HG03378 (cell line): ENCODE measurements around the gene TMC7.

Source experiments
- ATAC-seq: cut with Tn5 transposase; IDR thresholded peaks from one replicate; pipeline ENCODE4 v1.9.1; 2021; ENCODE audit warnings: mild to moderate bottlenecking, moderate library complexity; ENCODE audit not compliant: unreplicated experiment

The TMC7 gene

GRCh38 chr16:19086322-19087199 is 102.8 kb downstream of the TMC7 start:
- no peak for ATAC-seq

GRCh38 chr16:19088341-19088916 is 104.7 kb downstream of the TMC7 start:
- ATAC-seq = no peak

DNA sequence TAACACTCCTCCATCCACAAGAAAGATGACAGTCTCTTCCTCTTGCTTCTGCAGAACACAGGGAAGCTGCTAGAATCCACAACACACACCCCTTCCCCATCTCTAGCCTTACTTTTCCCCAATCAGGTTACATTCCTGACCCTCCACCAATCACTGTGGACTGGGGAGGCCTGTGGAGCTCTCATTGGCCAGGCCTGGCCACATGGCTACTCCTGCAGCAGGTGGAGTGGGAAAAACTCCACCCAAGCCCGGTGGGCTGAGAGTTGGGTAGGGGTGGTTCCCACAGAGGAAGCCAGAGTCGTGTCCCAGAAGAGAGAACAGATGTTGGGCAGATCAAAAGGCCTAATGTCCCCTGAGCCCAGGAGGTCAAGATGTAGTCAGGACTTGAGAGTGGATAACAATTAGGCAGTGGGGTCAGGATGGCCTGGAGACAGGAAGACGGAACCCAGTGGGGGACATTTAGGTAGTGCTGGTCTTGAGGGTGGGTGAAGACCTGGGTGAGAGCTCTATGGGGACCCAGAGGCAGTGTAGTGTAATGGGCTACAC is 105.7 kb downstream of the TMC7 start:
- no peak for ATAC-seq

GRCh38 chr16:19090916-19091315 is 107.2 kb downstream of the TMC7 start:
- no peak for ATAC-seq

GRCh38 chr16:19092653-19093410 is 109.1 kb downstream of the TMC7 start:
- no peak for ATAC-seq

DNA sequence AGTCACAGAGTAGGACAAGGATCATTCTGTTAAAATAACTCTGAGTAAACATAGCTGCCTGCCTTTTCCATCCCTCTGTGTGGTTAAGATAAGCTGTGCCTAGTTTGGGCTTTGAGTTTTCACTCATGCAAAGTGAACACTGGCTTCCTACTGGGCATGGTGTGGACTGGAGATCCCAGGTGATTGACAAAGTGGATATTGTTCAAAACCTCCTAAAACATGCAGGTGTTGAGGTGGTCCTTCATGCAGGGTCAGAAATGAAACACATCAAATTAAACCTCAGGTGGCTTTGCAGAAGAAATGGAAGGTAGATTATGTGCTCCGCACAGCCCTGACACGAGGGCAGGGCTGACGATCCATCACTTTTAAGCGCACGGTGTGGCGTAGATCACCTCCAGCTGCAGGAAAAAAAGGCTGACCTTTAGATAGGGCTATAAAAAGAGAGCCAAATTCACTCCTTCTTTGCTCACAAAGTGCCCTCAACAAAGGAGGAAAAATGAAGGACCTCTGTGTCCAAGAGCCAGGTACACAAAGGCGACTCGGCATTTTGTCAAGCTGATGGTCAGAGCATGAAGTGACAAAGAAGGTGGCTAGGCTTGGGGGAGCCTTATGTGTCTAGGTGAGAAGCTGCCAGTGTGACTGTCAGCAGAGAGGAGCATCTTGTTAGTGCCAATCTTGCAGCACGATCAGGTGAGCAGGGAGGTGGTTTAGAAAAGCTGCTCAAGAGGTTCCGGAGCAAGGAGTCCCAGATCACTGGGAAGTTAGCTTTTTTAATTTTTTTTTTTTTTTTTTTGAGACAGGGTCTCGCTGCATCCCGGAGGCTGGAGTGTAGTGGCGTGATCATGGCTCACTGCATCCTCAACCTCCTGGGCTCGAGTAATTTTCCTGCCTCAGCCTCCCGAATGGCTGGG is 110.2 kb downstream of the TMC7 start:
- no peak for ATAC-seq

DNA sequence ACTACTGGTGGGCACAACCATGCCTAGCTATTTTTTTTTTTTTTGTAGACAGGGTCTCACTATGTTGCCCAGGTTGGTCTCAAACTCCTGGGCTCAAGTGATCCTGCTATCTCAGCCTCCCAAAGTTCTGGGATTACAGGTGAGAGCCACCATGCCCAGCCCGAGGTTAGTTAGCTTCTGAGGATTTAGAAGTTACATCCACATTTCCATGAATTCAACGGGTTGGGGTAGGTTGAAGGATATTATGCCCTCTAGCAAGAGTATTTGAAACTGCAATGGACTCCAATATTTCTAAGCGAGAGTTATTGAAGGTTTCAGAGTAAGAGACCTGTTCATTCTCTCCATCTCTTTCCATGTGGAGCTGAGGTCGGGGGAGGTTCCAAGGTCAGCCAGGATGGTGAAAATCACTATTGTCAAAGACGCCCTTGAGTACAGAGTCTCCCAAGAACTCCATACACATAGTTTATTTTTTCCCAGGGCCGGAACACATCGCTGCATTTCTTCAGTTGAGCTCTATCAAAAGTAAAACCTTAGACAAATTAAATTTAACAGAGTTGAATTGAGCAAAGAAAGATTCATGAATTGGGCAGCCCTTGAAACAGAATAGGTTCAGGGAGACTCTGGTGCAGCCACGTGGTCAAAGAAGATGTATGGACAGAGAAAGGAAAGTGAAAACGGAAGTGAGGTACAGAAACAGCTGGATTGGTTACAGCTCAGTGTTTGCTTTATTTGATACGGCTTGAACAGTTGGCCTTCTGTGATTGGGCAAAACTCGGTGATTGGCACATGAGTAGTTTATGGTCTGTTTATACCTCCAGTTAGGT is 111.0 kb downstream of the TMC7 start:
- ATAC-seq = no peak

- no peak for ATAC-seq
These were observed 111.9 kb downstream of the TMC7 start for GRCh38 chr16:19095654-19096053.

DNA sequence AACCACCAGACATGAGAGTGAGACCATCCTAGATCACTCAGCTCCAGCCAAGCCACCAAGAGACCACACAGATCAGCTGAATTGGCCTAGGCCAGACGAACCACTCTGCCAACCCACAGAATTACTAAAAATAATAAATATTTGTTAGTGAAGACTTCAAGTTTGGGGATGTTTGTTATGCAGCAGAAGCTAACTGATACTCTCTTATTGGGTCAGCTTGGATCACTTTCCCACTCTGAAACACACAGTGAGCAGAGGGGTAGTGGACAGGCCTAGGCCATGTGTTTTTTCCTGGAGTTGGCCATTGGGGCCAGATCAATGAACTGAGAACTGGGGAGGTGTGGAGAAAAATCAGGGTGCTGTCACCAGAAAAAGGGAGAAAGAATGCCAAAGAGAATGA is 114.4 kb downstream of the TMC7 start:
- ATAC-seq = no peak

- ATAC-seq = no peak
These were observed 118.6 kb downstream of the TMC7 start for GRCh38 chr16:19102187-19102872.

DNA sequence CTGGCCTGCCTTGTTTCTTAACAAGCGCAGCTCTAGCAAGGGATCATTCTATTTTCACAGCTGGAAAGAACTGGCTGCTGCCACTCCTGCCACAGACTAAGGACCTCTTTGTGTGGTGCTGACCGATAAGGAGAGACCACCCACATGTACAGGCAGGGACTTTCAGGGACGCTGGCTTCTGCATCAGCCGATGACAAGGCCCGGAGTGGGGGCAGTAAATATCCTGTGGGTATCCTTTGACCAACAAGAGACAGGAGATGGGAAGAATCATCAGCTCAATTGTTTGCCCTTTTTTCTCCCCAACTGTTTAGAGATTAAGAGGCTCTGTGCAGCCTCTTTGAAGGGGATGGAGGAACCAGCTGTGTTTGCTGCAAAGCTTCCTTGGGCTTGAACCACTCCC is 120.9 kb downstream of the TMC7 start:
- ATAC-seq = no peak

DNA sequence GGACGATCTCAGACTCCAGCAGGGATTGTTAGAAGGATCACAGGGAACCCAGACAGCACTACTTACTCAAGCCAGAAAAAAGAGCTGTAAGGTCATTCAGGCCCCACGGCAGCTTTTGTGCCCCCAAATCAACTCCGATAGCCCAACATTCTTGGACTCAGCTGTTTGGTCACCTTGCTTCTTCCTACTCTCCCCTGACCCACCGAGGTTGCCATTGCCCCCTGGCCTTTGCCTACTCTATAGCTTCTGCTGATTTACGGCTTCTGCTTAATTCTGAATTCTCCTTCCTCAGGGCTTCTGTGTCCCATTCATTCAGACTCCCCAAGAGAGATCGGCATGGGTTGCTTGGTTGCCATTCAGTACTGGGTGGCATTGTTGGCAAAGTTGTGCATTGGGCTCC is 121.4 kb downstream of the TMC7 start:
- ATAC-seq = no peak

GRCh38 chr16:19105891-19106624 is 122.3 kb downstream of the TMC7 start:
- ATAC-seq = no peak

GRCh38 chr16:19106625-19107020 is 122.9 kb downstream of the TMC7 start:
- no peak for ATAC-seq

GRCh38 chr16:19108409-19109287 is 124.9 kb downstream of the TMC7 start:
- ATAC-seq = no peak

DNA sequence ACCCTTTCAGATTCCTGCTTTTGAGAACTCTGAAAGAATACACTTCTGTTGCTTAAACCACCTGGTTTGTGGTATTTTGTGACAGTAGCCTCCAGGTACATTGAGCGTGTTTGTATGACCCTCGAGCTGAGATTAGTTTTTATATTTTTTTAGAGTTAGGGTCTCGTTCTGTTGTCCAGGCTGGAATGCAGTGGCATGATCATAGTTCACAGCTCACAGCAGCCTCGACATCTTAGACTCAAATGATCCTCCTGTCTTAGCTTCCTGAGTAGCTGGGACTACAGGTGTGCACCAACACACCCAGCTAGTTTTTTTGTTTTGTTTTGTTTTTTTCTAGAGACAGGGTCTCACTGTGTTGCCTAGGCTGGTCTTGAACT is 125.5 kb downstream of the TMC7 start:
- ATAC-seq = no peak

GRCh38 chr16:19110537-19111360 is 127.0 kb downstream of the TMC7 start:
- ATAC-seq = no peak
